ENCODE results near the gene KMT2E.

DNA sequence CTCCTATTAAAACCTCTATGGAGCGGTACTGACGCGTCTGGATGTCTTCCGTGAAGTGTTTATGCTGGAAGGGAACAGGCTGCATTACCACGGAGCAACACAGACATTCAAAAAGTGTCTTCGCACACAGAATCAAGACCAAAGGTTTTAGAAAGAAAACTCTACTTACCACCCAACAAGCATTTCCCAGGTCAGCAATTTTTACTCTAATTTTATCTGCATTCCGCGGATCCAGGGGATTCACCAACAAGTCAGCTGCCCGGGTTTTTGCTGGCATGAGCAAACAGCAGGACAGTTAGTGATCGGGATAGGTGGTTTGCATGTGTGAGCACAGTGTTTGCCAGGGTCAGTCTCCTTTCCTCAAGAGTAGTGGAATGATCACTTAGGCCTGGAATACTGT is 118.8 kb downstream of the KMT2E start:
- TF ChIP-seq, protein P1, sequence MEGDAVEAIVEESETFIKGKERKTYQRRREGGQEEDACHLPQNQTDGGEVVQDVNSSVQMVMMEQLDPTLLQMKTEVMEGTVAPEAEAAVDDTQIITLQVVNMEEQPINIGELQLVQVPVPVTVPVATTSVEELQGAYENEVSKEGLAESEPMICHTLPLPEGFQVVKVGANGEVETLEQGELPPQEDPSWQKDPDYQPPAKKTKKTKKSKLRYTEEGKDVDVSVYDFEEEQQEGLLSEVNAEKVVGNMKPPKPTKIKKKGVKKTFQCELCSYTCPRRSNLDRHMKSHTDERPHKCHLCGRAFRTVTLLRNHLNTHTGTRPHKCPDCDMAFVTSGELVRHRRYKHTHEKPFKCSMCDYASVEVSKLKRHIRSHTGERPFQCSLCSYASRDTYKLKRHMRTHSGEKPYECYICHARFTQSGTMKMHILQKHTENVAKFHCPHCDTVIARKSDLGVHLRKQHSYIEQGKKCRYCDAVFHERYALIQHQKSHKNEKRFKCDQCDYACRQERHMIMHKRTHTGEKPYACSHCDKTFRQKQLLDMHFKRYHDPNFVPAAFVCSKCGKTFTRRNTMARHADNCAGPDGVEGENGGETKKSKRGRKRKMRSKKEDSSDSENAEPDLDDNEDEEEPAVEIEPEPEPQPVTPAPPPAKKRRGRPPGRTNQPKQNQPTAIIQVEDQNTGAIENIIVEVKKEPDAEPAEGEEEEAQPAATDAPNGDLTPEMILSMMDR (IDR thresholded peaks at IDR 0.05): no peak
- no peak for TF ChIP-seq POLR2A (IDR thresholded peaks at IDR 0.05)
